ENCODE measurements around the gene TREH. TPM values are rescaled to one million over a fixed set of nuclear protein-coding genes. Genes with fewer than 3 reads are reported as not detected.

Gene TREH
- total and polyA plus RNA-seq, 2 of the 8 experiments (the other 6 are each of a cell fraction or from before 2014, with no cell fraction given) = 0.03 TPM; not detected in 1

- peak; percentile 47; the same call in 1 of the 2 replicates for TF ChIP-seq E2F6 (IDR thresholded peaks at IDR 0.05)
- no peak for TF ChIP-seq CHD2 (IDR thresholded peaks at IDR 0.05; ENCODE audit: low read length)
- no peak for TF ChIP-seq YY1 (IDR thresholded peaks at IDR 0.05; ENCODE audit: low read depth, low read length)
- TF ChIP-seq CBX8 (IDR thresholded peaks at IDR 0.05; ENCODE audit: borderline replicate concordance, low read depth, low read length) = no peak
- peak; percentile 67 to 79; a peak in 3 of 4 replicates for TF ChIP-seq RAD21 (IDR thresholded peaks at IDR 0.05 in 1 of 2, conservative IDR thresholded peaks at IDR 0.05 in 1 of 2; ENCODE audit: low read depth in 2 of 2, low read length in 2 of 2)
- TF ChIP-seq CHD1 (IDR thresholded peaks at IDR 0.05; ENCODE audit: low read depth, low read length) = no peak
- no peak for TF ChIP-seq SAP30 (IDR thresholded peaks at IDR 0.05; ENCODE audit: insufficient read depth, insufficient replicate concordance, low read length)
- no peak for TF ChIP-seq EGR1 (IDR thresholded peaks at IDR 0.05; ENCODE audit: borderline replicate concordance, low read depth, low read length)
- no peak for TF ChIP-seq POU5F1 (IDR thresholded peaks at IDR 0.05; ENCODE audit: low read depth, low read length)
- TF ChIP-seq HDAC6 (IDR thresholded peaks at IDR 0.05; ENCODE audit: low read depth, low read length) = no peak
- TF ChIP-seq CTBP2 (IDR thresholded peaks at IDR 0.05; ENCODE audit: borderline replicate concordance, insufficient read depth, insufficient read length, low read length) = no peak
- no peak for TF ChIP-seq RFX5 (IDR thresholded peaks at IDR 0.05; ENCODE audit: borderline replicate concordance, low read depth, low read length)
Measured at GRCh38 chr11:118610773-118611432, 68.5 kb downstream of the TREH start (continued).
